ENCODE measurements around the gene PMIS2. TPM values are rescaled to one million over a fixed set of nuclear protein-coding genes. Genes with fewer than 3 reads are reported as not detected.

PMIS2 gene
- total and polyA plus RNA-seq, 2 of the 8 experiments (the other 6 are each of a cell fraction or from before 2014, with no cell fraction given), result not detected

DNA sequence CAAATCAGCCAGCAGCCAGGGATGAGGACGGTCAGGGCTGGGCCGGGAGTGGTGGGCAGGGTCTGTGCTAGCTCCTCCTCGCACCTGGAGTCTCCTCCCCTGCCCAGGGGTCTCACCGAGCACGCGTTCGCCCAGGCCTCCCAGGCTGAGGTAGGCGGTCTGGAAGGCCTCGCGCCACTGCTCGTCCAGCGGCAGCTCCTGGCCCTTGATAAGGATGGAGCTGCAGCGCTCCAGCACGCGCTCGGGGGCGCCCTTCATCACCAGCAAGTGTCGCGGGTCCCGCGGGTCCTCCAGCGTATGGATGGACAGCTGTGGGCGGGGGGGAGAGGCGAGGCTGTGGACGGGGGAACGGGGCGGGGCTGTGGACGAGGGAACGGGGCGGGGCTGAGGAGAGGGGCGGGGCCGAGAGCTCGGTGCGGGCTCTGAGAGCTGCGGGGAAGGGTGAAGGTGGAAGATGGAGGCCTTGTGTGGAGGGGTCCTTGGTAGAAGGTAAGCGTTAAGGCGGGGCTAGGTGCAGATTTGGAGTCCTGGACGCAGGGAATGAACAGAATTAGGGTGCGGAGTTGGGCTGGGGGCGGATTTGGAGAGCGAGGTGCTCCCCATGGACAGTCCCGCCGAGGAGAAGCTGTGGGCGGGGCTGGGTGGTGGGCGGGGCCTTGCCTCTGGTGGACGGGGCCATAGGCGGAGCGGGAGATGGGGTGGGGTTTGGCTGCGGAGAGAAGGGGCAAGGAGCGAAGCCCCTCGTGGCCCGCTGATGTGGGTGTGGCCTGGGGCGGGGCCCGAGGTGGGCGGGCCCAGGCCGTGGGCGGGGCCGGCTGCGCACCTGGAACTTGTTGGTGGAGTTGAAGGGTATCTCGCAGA lies 28.2 kb upstream of the PMIS2 start (continued):
- TF ChIP-seq YY1 (IDR thresholded peaks at IDR 0.05; ENCODE audit: low read depth, low read length) (peak; percentile 50; the same call in 1 of the 2 replicates), CHD2 (IDR thresholded peaks at IDR 0.05; ENCODE audit: low read length) (no peak; the same call in 1 of the 2 replicates), RFX5 (IDR thresholded peaks at IDR 0.05; ENCODE audit: borderline replicate concordance, low read depth, low read length) (no peak), EP300 (IDR thresholded peaks at IDR 0.05; ENCODE audit: borderline replicate concordance in 1 of 2, low read depth in 2 of 2, low read length in 2 of 2) (no peak), RAD21 (IDR thresholded peaks at IDR 0.05 in 1 of 2, conservative IDR thresholded peaks at IDR 0.05 in 1 of 2; ENCODE audit: low read depth in 2 of 2, low read length in 2 of 2) (peak in 1 of 2 experiments; percentile 12; a peak in 2 of 4 replicates), POLR2A (IDR thresholded peaks at IDR 0.05; ENCODE audit: control extremely low read depth in 1 of 2, low read depth in 2 of 2, low read length in 2 of 2) (peak in 1 of 2 experiments; percentile 65; a peak in 1 of 3 replicates), EZH2 (IDR thresholded peaks at IDR 0.05; ENCODE audit: low read depth, low read length, severe bottlenecking) (no peak), CBX8 (IDR thresholded peaks at IDR 0.05; ENCODE audit: borderline replicate concordance, low read depth, low read length) (no peak)
- TF ChIP-seq, protein P1, sequence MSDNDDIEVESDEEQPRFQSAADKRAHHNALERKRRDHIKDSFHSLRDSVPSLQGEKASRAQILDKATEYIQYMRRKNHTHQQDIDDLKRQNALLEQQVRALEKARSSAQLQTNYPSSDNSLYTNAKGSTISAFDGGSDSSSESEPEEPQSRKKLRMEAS (IDR thresholded peaks at IDR 0.05), result peak; percentile 96
